ENCODE data around the gene ADGRA1. TPM values are rescaled to one million over a fixed set of nuclear protein-coding genes. Genes with fewer than 3 reads are reported as not detected.

The ADGRA1 gene
- total RNA-seq, 1 experiment from 2014 or later, result not detected

GRCh38 chr10:133131734-133132472 lies 44.2 kb downstream of the ADGRA1 start:
- ChIA-PET POLR2A (interaction anchor here (0.6 kb wide), 1 partner anchor 137 kb away, joined by 3 read pairs; no protein-coding TSS in a partner anchor), CTCF (no interaction called here)
- no peaks in the 10 kb centered on the region for H3K9me3 Mint-ChIP-seq (ENCODE audit: unreplicated experiment)
- intact Hi-C loops (cut with micrococcal nuclease), result no loop called here
- H3K36me3 Mint-ChIP-seq (ENCODE audit: insufficient read depth, unreplicated experiment), result no peaks in the 10 kb centered on the region
- no peak overlapping the region for H3K27ac Mint-ChIP-seq (ENCODE audit: low read depth, unreplicated experiment)
- DNase-seq (ENCODE audit: unreplicated experiment), result no peak
- H3K27me3 Mint-ChIP-seq (ENCODE audit: insufficient read depth, unreplicated experiment), result no peaks in the 10 kb centered on the region
- H3K4me3 Mint-ChIP-seq (ENCODE audit: unreplicated experiment), result no peak overlapping the region
- no peaks in the 10 kb centered on the region for H3K4me1 Mint-ChIP-seq (ENCODE audit: insufficient read depth, unreplicated experiment)
- BruUV-seq (replicated peaks), result no TSS peak
- TF ChIP-seq, protein P1, sequence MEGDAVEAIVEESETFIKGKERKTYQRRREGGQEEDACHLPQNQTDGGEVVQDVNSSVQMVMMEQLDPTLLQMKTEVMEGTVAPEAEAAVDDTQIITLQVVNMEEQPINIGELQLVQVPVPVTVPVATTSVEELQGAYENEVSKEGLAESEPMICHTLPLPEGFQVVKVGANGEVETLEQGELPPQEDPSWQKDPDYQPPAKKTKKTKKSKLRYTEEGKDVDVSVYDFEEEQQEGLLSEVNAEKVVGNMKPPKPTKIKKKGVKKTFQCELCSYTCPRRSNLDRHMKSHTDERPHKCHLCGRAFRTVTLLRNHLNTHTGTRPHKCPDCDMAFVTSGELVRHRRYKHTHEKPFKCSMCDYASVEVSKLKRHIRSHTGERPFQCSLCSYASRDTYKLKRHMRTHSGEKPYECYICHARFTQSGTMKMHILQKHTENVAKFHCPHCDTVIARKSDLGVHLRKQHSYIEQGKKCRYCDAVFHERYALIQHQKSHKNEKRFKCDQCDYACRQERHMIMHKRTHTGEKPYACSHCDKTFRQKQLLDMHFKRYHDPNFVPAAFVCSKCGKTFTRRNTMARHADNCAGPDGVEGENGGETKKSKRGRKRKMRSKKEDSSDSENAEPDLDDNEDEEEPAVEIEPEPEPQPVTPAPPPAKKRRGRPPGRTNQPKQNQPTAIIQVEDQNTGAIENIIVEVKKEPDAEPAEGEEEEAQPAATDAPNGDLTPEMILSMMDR (IDR thresholded peaks at IDR 0.05; ENCODE audit: unreplicated experiment), result no peak

DNA sequence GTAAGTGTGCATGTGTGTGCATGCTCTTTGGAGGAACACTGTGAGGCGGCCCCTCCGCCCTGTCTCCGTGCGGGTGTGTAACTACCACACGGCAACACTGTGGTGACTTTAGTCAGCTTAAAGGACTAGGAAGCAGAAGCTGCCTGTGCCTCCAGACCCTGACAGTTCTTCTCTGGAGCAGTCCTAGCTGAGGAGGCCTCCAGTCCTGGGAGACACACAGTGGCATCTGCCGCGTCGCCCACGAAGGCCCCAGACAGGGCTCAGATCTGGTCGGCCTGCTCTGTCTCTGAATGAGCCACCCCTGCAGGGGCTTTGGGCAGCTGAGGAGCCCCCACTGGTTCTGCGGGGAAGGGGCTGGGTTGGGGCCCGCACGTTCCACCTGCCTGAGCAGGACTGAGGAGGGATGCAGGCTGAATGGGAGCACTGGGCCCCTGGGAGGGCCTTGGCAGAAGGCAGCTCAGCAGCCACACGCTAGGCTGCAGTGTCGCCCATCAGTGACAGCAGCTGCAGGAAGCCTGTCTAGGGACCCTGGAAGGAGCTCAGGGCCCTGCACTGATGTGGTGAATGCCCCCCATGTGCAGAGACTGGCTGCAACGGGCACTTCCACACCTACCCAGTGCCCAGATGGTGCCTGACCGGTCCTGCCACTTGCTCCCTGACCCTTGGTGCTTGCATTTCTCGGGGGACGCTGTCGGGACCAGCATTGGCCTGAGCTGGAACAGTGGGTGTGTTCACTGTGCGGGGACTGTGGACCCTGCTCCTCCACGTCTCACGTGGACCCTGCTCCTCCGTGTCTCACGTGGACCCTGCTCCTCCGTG lies 45.0 kb downstream of the ADGRA1 start:
- Mint-ChIP-seq H3K36me3 (ENCODE audit: insufficient read depth, unreplicated experiment) (no peaks in the 10 kb centered on the region), H3K27ac (ENCODE audit: low read depth, unreplicated experiment) (no peak overlapping the region), H3K9me3 (ENCODE audit: unreplicated experiment) (no peaks in the 10 kb centered on the region), H3K27me3 (ENCODE audit: insufficient read depth, unreplicated experiment) (no peaks in the 10 kb centered on the region), H3K4me3 (ENCODE audit: unreplicated experiment) (no peak overlapping the region), H3K4me1 (ENCODE audit: insufficient read depth, unreplicated experiment) (no peaks in the 10 kb centered on the region)
- no peak for DNase-seq (ENCODE audit: unreplicated experiment)
- ChIA-PET POLR2A (interaction anchor here (0.6 kb wide), 1 partner anchor 137 kb away, joined by 3 read pairs; no protein-coding TSS in a partner anchor), CTCF (interaction anchor here (0.8 kb wide), 1 partner anchor 139 kb away, joined by 3 read pairs; no protein-coding TSS in a partner anchor)
- intact Hi-C loops (cut with micrococcal nuclease), result no loop called here
- TF ChIP-seq, protein P1 (IDR thresholded peaks at IDR 0.05; ENCODE audit: unreplicated experiment), result no peak
- no TSS peak for BruUV-seq (replicated peaks)

DNA sequence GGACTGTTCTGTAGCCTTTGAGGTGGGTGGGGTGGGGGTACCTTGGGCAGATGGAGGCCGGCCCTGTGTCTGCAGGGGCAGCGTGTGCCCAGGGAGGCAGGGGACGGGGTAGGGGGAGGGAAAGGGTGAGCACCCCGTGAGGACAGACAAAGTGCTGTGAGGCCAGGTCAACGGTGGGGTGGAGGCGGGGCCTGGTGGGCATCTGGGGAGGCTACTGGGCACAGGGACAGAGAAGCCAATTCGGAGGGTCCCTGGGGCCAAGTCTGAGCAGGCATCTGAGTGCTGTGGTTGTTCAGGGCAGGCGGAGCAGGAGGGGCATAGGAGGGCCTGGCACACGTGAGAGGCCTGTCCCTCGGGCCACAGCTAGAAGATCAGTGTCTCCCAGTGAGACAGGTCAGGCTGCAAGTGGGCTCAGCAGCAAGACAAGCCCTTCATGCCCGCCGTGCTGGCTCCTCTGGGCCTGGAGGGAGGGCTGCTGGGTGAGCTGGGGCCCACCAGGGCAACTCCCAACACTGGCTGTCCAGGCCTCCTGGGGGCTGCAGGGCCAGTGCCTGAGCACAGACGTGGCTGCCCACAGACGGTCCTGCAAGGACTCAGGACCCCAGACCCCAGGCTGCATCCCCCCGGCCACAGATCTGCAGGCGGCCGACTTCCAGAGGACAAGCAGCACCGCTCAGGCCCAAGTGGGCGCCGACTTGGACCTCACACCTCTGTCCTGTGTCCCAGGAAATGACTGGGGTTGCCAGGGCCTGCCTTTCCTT lies 45.9 kb downstream of the ADGRA1 start:
- Mint-ChIP-seq H3K36me3 (ENCODE audit: insufficient read depth, unreplicated experiment) (no peaks in the 10 kb centered on the region), H3K4me1 (ENCODE audit: insufficient read depth, unreplicated experiment) (no peaks in the 10 kb centered on the region), H3K27me3 (ENCODE audit: insufficient read depth, unreplicated experiment) (no peaks in the 10 kb centered on the region), H3K9me3 (ENCODE audit: unreplicated experiment) (no peaks in the 10 kb centered on the region), H3K27ac (ENCODE audit: low read depth, unreplicated experiment) (no peak overlapping the region), H3K4me3 (ENCODE audit: unreplicated experiment) (no peak overlapping the region)
- intact Hi-C loops (cut with micrococcal nuclease), result no loop called here
- no peak for DNase-seq (ENCODE audit: unreplicated experiment)
- CTCF ChIA-PET, result interaction anchor here (0.8 kb wide), 1 partner anchor 138 kb away, joined by 3 read pairs; no protein-coding TSS in a partner anchor
- TF ChIP-seq, protein P1 (IDR thresholded peaks at IDR 0.05; ENCODE audit: unreplicated experiment), result no peak
- BruUV-seq (replicated peaks), result no TSS peak
- POLR2A ChIA-PET, result no interaction called here
